Measurements from ENCODE around the gene PCDH12. TPM values are rescaled to one million over a fixed set of nuclear protein-coding genes. Genes with fewer than 3 reads are reported as not detected.

Gene PCDH12
- total RNA-seq, 3 donors from 2014 or later, result 1.8 to 5.6 (median 3.5) TPM

DNA sequence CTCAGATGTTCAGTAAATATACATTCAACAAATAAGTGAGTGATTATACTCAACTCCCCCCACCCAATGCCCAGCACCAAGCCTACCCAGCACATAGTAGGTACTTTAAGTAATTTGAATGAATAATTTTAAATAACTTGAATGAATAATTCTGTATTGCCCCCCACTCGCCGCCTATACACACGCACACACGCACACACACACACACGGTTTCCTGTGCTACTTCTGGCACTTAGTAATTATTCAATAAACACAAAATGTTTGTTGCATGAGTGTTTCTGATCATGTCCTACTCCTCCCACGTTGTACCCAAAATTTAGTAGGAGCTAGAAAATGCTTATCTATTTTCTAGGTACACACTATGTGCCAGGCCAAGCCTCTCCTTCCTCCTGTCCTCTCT lies 16.2 kb downstream of the PCDH12 start:
- no peaks in the 10 kb centered on the region for H3K27me3 ChIP-seq
- H3K4me3 ChIP-seq, result no peak overlapping the region
- peaks cover 6% of the 10 kb centered on the region for H3K36me3 ChIP-seq
- no peaks in the 10 kb centered on the region for H3K9me3 ChIP-seq
- intact Hi-C loops (cut with DNase I; ENCODE audit: low total_unique reads), result no loop called here
- DNase-seq (ENCODE audit: low spot score in 2 of 2), result no peak
- H3K4me1 ChIP-seq, result no peaks in the 10 kb centered on the region
- H3K27ac ChIP-seq, result peak overlapping the region; percentile 56 to 74
- TF ChIP-seq POLR2A (IDR thresholded peaks at IDR 0.05) (no peak), POLR2AphosphoS5 (IDR thresholded peaks at IDR 0.05) (no peak)
- TF ChIP-seq, protein P1, sequence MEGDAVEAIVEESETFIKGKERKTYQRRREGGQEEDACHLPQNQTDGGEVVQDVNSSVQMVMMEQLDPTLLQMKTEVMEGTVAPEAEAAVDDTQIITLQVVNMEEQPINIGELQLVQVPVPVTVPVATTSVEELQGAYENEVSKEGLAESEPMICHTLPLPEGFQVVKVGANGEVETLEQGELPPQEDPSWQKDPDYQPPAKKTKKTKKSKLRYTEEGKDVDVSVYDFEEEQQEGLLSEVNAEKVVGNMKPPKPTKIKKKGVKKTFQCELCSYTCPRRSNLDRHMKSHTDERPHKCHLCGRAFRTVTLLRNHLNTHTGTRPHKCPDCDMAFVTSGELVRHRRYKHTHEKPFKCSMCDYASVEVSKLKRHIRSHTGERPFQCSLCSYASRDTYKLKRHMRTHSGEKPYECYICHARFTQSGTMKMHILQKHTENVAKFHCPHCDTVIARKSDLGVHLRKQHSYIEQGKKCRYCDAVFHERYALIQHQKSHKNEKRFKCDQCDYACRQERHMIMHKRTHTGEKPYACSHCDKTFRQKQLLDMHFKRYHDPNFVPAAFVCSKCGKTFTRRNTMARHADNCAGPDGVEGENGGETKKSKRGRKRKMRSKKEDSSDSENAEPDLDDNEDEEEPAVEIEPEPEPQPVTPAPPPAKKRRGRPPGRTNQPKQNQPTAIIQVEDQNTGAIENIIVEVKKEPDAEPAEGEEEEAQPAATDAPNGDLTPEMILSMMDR (IDR thresholded peaks at IDR 0.05), result no peak

DNA sequence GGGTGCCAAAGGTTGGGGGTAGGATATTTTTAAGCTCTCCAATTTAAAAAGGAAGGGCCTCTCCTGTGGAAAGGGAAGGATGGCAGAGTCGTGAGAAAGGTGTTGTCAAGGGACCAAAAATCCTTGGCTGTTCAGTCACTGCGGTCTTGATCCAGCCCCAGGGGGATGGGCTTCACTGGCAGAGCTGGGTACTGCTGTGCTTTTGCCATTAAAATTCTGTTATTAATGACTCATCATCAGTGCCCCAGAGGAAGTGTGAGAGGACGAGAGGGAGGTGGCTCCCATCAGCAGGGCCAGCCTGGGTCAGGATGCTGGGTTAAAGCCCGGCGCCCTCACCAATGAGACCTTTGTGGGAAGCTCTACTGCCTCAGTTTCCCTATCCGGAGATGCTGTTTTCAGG lies 16.7 kb downstream of the PCDH12 start:
- H3K27ac ChIP-seq, result peak overlapping the region; percentile 56 to 74
- TF ChIP-seq POLR2A (IDR thresholded peaks at IDR 0.05) (no peak), POLR2AphosphoS5 (IDR thresholded peaks at IDR 0.05) (no peak)
- TF ChIP-seq, protein P1 (IDR thresholded peaks at IDR 0.05), result peak in 1 of 3 donors; percentile 19
- intact Hi-C loops (cut with DNase I; ENCODE audit: low total_unique reads), result no loop called here
- no peaks in the 10 kb centered on the region for H3K27me3 ChIP-seq
- H3K4me1 ChIP-seq, result no peaks in the 10 kb centered on the region
- no peaks in the 10 kb centered on the region for H3K9me3 ChIP-seq
- H3K36me3 ChIP-seq, result peaks cover 6% of the 10 kb centered on the region
- DNase-seq (ENCODE audit: low spot score in 2 of 2), result peak in 1 of 2 donors; percentile 30
- H3K4me3 ChIP-seq, result no peak overlapping the region

DNA sequence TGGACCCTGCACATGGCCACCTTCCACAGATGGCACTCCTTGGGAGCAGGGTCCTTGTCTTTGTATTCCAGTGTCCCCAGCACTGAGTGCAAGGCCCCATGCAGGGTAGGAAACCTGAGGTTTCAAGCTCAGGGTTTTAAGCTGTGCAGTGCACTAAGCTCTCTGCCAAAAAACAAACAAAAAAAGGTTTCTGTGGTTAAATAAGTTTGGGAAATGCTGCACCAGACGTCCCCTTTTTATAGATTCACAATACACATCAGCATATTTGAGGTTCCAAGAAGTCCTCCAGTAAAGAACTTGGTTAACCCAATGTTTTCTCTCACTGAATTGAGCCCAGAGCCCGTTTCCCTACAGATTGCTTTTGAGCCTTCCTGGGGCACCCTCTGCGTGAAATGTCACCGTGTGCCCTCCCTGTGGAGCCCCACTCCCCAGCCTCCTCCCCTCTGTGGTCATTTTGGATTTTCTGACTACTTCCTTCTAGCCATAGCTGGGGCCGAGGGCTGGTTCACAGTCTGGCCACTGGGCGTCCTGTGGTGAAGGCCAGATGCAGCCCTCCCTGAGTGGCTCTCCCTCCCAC lies 17.2 kb downstream of the PCDH12 start:
- no peaks in the 10 kb centered on the region for H3K9me3 ChIP-seq
- H3K4me1 ChIP-seq, result no peaks in the 10 kb centered on the region
- TF ChIP-seq POLR2AphosphoS5 (IDR thresholded peaks at IDR 0.05) (no peak), POLR2A (IDR thresholded peaks at IDR 0.05) (no peak)
- TF ChIP-seq, protein P1 (IDR thresholded peaks at IDR 0.05), result no peak
- peaks cover 6% of the 10 kb centered on the region for H3K36me3 ChIP-seq
- intact Hi-C loops (cut with DNase I; ENCODE audit: low total_unique reads), result no loop called here
- H3K4me3 ChIP-seq, result no peak overlapping the region
- no peaks in the 10 kb centered on the region for H3K27me3 ChIP-seq
- peak overlapping the region; percentile 56 to 74 for H3K27ac ChIP-seq
- DNase-seq (ENCODE audit: low spot score in 2 of 2), result no peak

DNA sequence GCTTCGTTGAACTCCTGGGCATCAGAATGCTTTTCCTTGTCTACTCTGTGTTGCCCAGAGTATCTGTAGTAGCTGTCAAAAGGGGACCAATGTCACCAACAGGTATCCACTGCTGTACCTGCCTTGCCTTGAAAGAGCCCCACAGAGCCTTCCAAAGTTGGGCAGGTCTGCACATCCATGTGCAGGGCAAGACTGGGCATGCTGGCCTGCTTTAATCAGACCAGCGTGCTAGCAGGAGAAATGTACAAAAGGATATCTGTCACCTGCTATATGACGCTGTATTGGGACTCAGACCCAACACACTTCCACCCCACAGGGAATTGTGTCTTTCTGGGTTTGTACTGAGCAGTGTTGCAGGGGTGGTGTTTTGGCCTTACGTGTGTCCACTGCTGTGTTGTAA lies 22.5 kb downstream of the PCDH12 start:
- Histone ChIP-seq H3K27ac (no peak overlapping the region), H3K9me3 (no peaks in the 10 kb centered on the region), H3K4me3 (no peak overlapping the region), H3K4me1 (no peaks in the 10 kb centered on the region), H3K36me3 (peaks cover 6% of the 10 kb centered on the region), H3K27me3 (no peaks in the 10 kb centered on the region)
- TF ChIP-seq POLR2AphosphoS5 (IDR thresholded peaks at IDR 0.05) (no peak), POLR2A (IDR thresholded peaks at IDR 0.05) (no peak)
- TF ChIP-seq, protein P1 (IDR thresholded peaks at IDR 0.05), result no peak
- intact Hi-C loops (cut with DNase I; ENCODE audit: low total_unique reads), result no loop called here
- DNase-seq (ENCODE audit: low spot score in 2 of 2), result no peak

DNA sequence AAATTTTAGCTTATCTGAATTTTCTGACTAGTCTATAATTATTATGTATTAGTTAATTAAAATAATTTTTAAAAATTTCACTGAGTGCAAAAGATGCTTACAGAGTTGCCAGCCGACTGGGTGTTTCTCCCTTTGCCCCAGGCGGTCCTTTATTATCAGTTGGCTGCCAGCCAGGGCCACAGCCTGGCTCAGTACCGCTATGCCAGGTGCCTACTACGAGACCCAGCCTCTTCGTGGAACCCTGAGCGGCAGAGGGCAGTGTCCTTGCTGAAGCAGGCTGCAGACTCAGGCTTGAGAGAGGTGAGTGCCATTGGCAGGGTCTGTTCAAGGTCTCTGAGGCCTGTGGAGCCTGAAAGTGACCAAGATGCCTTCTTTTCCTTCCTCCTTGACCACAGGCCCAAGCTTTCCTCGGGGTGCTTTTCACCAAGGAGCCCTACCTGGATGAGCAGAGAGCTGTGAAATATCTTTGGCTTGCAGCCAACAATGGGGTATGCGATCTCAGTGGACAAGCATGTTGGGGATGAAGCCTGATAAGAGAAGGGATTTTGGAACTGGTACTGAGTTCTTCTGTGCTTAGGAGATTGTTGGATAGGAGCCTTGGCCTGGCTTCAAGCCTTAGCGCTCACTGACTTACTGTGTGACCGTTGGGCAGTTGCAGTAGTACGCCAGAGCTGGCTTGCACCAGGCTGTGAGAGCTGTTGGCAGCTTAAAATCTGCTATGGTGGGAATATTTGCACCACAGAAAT lies 23.7 kb downstream of the PCDH12 start:
- intact Hi-C loops (cut with DNase I; ENCODE audit: low total_unique reads), result no loop called here
- H3K27ac ChIP-seq, result no peak overlapping the region
- DNase-seq (ENCODE audit: low spot score in 2 of 2), result no peak
- no peaks in the 10 kb centered on the region for H3K27me3 ChIP-seq
- no peaks in the 10 kb centered on the region for H3K9me3 ChIP-seq
- no peaks in the 10 kb centered on the region for H3K4me1 ChIP-seq
- H3K36me3 ChIP-seq, result peaks cover 6% of the 10 kb centered on the region
- no peak overlapping the region for H3K4me3 ChIP-seq
- TF ChIP-seq POLR2AphosphoS5 (IDR thresholded peaks at IDR 0.05), result no peak
- TF ChIP-seq, protein P1 (IDR thresholded peaks at IDR 0.05), result no peak
- TF ChIP-seq POLR2A (IDR thresholded peaks at IDR 0.05), result no peak
